ENCODE measurements around the gene CCDC183.
"Not testable (repeated sequence)": the region's sequence is repeated elsewhere in the genome, so short reads cannot be mapped to it uniquely, and the experiment has no call there.

Gene CCDC183

DNA sequence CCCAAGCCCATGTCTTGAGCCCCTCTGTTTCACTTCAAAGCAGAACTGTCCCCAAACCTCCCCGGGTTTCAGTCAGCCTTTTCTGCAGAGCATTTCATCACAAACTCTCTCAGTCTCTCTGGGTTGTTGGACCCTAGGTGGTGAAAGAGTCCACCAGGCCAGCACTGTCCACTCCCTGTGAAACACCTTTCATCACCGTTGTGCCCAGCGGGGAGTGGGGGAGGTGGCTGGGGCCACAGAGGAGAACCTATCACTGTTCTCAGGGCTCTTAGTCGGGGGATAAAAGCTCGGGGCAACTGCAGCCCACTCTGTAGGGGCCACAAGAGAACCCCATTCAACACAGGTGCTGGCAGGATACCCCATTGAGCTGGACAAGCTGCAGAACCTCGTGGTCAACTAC, 6.2 kb downstream of the CCDC183 start:
- Mint-ChIP-seq H3K4me1 (peaks cover 14% of the 10 kb centered on the region), H3K9me3 (no peaks in the 10 kb centered on the region), H3K27ac (no peak overlapping the region), H3K36me3 (ENCODE audit: low read depth) (peaks cover 4% of the 10 kb centered on the region), H3K4me3 (peak overlapping the region; percentile 13 to 61 (median 43)), H3K27me3 (ENCODE audit: low read depth) (peaks cover 26% of the 10 kb centered on the region)
- TF ChIP-seq CTCF (IDR thresholded peaks at IDR 0.05; ENCODE audit: unreplicated experiment in 3 of 3): no peak

DNA sequence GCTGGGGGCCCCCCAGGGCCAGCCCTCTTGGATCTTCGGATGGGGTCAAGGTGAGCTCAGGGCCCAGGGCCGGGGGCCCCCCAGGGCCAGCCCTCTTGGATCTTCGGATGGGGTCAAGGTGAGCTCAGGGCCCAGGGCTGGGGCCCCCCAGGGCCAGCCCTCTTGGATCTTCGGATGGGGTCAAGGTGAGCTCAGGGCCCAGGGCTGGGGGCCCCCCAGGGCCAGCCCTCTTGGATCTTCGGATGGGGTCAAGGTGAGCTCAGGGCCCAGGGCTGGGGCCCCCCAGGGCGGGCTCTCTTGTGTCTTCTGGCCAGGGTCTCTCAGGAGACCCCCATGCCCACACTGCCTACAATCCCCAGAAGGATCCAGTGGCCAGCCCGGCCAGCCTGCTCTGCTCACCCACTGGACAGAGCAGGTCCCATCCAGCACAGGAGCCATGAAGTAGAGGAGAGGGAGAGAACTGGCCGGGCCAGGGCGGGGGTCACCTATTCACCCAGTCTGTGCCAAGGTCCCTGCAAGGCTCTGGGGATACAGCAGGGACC, 6.9 kb downstream of the CCDC183 start:
- not testable (repeated sequence) for H3K27ac Mint-ChIP-seq
- H3K4me3 Mint-ChIP-seq: peak overlapping the region in 1 of 3 experiments; percentile 41

GRCh38 chr9:136803551-136804508, 7.7 kb downstream of the CCDC183 start:
- H3K36me3 Mint-ChIP-seq (ENCODE audit: low read depth): peaks cover 4% of the 10 kb centered on the region
- peak overlapping the region; percentile 41 to 62 (median 61) for H3K4me3 Mint-ChIP-seq
- TF ChIP-seq CTCF (IDR thresholded peaks at IDR 0.05; ENCODE audit: unreplicated experiment in 3 of 3): no peak
- peaks cover 15% of the 10 kb centered on the region for H3K4me1 Mint-ChIP-seq
- H3K27me3 Mint-ChIP-seq (ENCODE audit: low read depth): peaks cover 26% of the 10 kb centered on the region
- H3K9me3 Mint-ChIP-seq: no peaks in the 10 kb centered on the region
- H3K27ac Mint-ChIP-seq: peak overlapping the region in 1 of 3 experiments; percentile 41

More for the DNA sequence above, 6.9 kb downstream of the CCDC183 start:
- H3K9me3 Mint-ChIP-seq; H3K36me3 Mint-ChIP-seq (ENCODE audit: low read depth): not testable (repeated sequence)
- Mint-ChIP-seq H3K4me1 (peaks cover 13% of the 10 kb centered on the region), H3K27me3 (ENCODE audit: low read depth) (peaks cover 26% of the 10 kb centered on the region)

DNA sequence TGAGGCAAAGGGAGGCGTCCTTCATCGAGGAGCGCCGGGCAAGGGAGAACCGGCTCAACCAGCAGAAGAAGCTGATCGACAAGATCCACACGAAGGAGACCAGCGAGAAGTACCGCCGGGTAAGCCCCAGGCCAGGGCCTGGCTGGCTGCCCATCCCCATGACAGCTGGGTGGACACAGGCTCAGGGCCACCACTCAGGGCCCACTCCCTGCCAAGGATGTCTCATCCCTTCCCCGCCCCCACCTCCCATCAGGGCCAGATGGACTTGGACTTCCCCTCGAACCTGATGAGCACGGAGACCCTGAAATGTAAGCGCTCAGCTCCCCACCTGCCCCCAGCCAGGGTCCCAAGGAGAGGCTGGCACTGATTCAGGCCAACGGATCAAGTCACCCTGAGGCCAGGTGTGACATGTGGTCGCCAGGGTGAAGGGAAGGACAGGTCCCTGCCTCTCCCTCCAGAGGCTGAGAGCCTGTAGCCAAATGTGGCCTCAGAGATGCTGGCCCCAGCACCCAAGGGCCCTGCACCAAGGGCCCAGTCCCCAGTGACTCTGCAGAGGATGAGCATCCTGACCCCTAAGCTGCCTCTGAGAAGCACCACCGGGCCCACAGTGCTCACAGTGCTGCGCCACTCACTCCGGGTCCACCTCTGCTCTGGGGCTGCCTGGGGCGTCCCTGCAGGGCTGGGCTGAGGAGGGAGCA, 8.5 kb downstream of the CCDC183 start:
- no peak for TF ChIP-seq CTCF (IDR thresholded peaks at IDR 0.05; ENCODE audit: unreplicated experiment in 3 of 3)
- peaks cover 23% of the 10 kb centered on the region for H3K4me1 Mint-ChIP-seq
- no peak overlapping the region for H3K27ac Mint-ChIP-seq
- H3K27me3 Mint-ChIP-seq (ENCODE audit: low read depth): peaks cover 26% of the 10 kb centered on the region
- peaks cover 4% of the 10 kb centered on the region for H3K36me3 Mint-ChIP-seq (ENCODE audit: low read depth)
- H3K9me3 Mint-ChIP-seq: no peaks in the 10 kb centered on the region
- peak overlapping the region; percentile 41 to 62 (median 57) for H3K4me3 Mint-ChIP-seq

DNA sequence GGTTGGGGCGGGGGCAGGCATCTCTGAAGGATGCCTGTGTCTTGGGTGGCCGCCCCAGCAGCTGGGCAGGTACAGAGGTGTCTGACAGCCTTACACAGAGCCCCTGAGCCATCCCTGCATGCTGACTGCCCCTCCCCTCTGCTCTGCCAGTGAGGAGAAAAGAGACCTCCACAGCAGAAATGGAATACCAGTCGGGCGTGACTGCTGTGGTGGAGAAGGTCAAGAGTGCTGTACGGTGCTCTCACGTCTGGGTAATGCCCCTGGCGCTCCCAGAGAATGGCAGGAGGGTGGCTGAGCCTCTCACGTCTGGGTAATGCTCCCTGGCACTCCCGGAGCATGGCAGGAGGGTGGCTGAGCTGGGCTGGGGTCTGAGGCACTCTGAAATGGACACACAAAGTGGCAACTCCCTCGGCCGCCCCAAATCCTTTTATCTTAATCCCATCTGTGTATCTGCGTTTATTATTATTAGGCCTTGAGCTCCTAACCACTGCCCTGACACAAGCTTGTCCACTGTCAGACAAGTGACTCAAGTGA, 9.1 kb downstream of the CCDC183 start:
- H3K36me3 Mint-ChIP-seq (ENCODE audit: low read depth): peaks cover 10% of the 10 kb centered on the region
- H3K9me3 Mint-ChIP-seq: no peaks in the 10 kb centered on the region
- TF ChIP-seq CTCF (IDR thresholded peaks at IDR 0.05; ENCODE audit: unreplicated experiment in 3 of 3): no peak
- H3K4me1 Mint-ChIP-seq: peaks cover 26% of the 10 kb centered on the region
- H3K27me3 Mint-ChIP-seq (ENCODE audit: low read depth): peaks cover 23% of the 10 kb centered on the region
- peak overlapping the region; percentile 60 to 73 (median 73) for H3K4me3 Mint-ChIP-seq
- H3K27ac Mint-ChIP-seq: peak overlapping the region in 1 of 3 experiments; percentile 53

- Mint-ChIP-seq H3K36me3 (ENCODE audit: low read depth) (peaks cover 14% of the 10 kb centered on the region), H3K27me3 (ENCODE audit: low read depth) (peaks cover 15% of the 10 kb centered on the region), H3K4me3 (peak overlapping the region; percentile 88 to 90 (median 90)), H3K27ac (no peak overlapping the region), H3K9me3 (no peaks in the 10 kb centered on the region), H3K4me1 (peaks cover 22% of the 10 kb centered on the region)
- no peak for TF ChIP-seq CTCF (IDR thresholded peaks at IDR 0.05; ENCODE audit: unreplicated experiment in 3 of 3)
Observed at GRCh38 chr9:136806067-136806466, 9.9 kb downstream of the CCDC183 start.

All from nephron (organoid).